ENCODE measurements around the gene PTPN12.

DNA sequence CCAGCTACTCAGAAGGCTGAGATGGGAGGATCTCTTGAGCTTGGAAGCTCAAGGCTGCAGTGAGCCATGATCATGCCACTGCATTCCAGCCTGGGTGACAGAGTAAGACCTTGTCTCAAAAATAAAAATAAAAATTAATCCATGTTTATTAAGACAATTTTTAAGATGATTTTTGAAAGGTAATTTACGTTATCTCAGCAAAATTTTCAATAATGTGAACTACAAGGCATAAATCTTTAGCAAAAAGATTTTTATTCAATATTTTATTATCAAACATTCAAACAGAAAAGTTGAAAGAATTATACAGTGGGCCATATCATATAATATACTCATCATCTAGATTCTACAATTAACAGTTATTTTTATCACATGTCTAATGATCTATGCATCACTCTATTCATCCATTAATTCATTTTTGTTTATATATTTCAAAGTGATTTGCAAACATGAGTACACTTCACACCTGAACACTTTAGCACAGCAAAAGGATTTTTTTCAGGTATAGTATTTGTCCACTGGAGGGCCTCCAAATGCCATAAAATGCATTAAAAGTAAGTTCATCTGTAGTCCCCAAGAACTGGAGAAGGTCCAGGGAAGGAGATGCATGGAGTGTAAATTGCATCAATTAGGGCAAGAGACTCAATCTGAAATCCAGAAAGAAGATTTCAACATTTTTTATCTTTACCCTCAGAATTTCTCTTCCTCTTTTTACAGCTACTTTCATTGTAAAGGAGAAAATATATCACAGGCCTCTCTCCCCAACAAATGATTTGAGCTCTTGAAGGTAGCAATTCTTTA is 120.5 kb downstream of the PTPN12 start:
- TF ChIP-seq, protein P1, sequence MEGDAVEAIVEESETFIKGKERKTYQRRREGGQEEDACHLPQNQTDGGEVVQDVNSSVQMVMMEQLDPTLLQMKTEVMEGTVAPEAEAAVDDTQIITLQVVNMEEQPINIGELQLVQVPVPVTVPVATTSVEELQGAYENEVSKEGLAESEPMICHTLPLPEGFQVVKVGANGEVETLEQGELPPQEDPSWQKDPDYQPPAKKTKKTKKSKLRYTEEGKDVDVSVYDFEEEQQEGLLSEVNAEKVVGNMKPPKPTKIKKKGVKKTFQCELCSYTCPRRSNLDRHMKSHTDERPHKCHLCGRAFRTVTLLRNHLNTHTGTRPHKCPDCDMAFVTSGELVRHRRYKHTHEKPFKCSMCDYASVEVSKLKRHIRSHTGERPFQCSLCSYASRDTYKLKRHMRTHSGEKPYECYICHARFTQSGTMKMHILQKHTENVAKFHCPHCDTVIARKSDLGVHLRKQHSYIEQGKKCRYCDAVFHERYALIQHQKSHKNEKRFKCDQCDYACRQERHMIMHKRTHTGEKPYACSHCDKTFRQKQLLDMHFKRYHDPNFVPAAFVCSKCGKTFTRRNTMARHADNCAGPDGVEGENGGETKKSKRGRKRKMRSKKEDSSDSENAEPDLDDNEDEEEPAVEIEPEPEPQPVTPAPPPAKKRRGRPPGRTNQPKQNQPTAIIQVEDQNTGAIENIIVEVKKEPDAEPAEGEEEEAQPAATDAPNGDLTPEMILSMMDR (IDR thresholded peaks at IDR 0.05), result no peak
- no peak for TF ChIP-seq POLR2A (IDR thresholded peaks at IDR 0.05)
